GM18502 (cell line): Measurements from ENCODE around the gene CLIP1.
A peak's percentile ranks its signal among the peaks of the same experiment; 100 is the strongest.

Source experiments
- ATAC-seq: cut with Tn5 transposase; IDR thresholded peaks from one replicate; pipeline ENCODE4 v1.9.1; 2021; ENCODE audit warnings: mild to moderate bottlenecking; ENCODE audit not compliant: unreplicated experiment, poor library complexity

CLIP1 gene

GRCh38 chr12:122323311-122324019, 99.0 kb downstream of the CLIP1 start:
- ATAC-seq, result no peak

- ATAC-seq, result no peak
Observed at GRCh38 chr12:122322501-122322900, 100.0 kb downstream of the CLIP1 start.

GRCh38 chr12:122318607-122319605, 103.6 kb downstream of the CLIP1 start:
- ATAC-seq, result no peak

- no peak for ATAC-seq
Observed at GRCh38 chr12:122312926-122313325, 109.5 kb downstream of the CLIP1 start.

GRCh38 chr12:122311696-122312095, 110.8 kb downstream of the CLIP1 start:
- no peak for ATAC-seq

GRCh38 chr12:122310626-122311333, 111.7 kb downstream of the CLIP1 start:
- no peak for ATAC-seq

- no peak for ATAC-seq
Observed at GRCh38 chr12:122309564-122310121, 112.8 kb downstream of the CLIP1 start.

DNA sequence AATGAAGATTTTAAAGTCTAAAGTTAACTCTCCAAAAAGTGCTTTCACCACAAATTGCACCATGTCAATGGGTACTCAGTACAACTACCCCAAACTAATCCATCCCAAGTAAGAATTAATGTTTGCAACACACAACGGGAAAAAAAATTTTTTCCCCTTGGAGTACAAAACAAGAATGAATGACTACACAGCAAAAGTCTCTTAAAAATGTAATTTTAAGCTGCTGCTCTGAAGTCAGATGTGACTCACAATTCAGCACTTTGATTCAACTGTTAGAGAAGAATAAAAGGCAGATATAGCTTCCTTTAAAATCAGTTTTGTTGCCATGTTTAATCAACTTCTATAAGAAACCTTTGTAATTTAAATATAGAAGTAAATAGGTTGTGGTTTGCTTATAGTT, 113.7 kb downstream of the CLIP1 start:
- no peak for ATAC-seq

- no peak for ATAC-seq
Observed at GRCh38 chr12:122306407-122306806, 116.1 kb downstream of the CLIP1 start.

GRCh38 chr12:122304924-122305323, 117.5 kb downstream of the CLIP1 start:
- ATAC-seq, result no peak

DNA sequence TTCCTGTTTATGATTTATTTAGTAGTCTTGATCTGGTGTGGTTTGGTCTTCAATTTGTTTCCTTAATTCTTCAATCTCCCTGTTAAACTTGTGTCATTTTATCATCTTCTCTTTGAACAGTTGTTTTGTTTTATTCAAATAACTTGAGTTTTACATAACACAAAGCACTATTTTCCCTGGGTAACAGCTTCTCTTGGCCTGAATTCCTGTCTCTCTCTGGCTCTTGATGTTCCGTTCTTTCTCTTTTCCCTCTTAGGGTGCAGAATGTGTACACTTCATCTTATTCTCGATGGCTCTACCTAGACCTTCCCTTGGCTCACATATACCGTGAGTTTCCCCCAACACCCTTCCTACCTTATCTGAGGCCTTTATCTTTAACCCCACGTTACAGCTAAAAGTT, 119.4 kb downstream of the CLIP1 start:
- no peak for ATAC-seq

DNA sequence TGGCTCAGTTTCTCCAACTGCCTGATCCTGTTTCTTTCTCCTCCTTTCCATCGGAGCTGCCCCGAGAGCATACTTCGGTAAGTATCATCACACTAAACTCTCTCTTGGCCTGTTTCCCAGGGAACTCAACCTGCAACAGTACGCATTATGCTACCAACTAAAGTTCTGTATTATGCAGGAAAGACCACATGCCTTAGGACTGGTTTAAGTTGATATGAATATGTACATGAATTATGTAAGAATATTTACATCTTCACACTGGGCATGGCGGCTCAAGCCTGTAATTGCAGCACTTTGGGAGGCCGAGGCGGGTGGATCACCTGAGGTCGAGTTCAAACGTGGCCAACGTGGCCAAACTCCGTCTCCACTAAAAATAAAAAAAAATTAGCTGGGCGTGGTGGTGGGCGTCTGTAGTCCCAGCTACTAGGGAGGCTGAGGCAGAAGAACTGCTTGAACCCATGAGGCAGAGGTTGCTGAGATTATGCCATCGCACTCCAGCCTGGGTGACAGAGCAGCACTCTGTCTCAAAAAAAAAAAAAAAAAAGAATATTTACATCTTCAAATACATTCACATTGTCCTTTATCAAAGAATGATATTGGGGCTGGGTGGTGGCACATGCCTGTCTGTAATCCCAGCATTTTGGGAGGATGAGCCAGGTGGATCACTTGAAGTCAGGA, 124.3 kb downstream of the CLIP1 start:
- ATAC-seq, result no peak

GRCh38 chr12:122297494-122297893, 125.0 kb downstream of the CLIP1 start:
- no peak for ATAC-seq

GRCh38 chr12:122295877-122296276, 126.6 kb downstream of the CLIP1 start:
- ATAC-seq, result no peak

DNA sequence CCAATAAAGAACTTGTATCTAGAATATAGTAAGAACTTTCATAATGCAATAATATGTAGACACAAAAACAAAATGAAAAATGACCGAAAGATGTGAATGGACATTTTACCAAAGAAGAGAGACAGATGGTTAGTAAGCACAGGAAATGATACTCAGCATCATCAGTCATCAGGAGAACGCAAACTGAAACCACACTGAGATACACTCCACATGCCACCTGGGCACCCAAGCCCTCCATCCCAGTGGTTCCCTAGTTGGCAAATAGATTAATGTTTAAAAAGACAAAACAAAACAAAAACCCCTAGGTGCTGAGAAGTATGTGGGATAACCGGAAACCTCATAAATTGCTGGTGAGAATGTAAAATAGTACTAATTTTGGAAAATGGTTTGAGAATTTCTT, 129.4 kb downstream of the CLIP1 start:
- peak; percentile 48 for ATAC-seq

DNA sequence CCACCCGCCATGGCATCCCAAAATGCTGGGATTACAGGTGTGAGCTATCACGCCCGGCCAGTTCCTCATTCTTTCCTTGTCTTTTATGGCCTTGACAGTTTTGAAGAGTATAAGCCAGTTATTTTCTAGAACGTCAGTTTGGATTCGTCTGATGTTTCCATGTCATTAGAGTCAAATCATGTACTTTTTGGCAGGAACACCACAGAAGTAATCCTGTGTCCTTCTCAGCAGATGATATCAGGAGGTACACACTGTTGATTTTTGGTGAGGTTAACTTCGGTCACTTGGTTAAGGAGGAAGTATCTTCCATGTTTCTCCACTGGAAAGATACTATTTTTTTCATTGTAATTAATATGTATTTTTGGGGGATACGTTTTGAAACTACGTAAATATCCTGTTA, 131.0 kb downstream of the CLIP1 start:
- ATAC-seq, result no peak

GRCh38 chr12:122283680-122284079, 138.8 kb downstream of the CLIP1 start:
- no peak for ATAC-seq

DNA sequence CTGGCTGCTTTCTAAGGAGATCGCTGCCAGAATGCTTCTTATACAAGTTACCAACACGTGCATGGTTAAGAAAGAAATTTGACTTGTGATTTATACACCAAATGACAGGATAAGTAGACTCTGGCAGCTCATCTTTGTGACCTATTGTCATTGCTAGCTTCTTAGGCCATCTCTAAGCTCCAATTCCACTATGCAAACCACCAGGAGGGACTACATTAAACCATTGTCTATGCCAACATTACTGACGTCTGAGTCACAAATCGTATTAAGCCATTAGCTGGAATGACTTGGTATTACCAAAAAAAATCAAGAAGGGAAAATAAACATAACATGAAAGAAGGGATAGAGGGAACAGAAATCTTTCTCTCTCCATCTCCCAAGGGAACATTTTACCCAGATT, 140.4 kb downstream of the CLIP1 start:
- ATAC-seq, result no peak

GRCh38 chr12:122276242-122276641, 146.2 kb downstream of the CLIP1 start:
- ATAC-seq, result no peak

DNA sequence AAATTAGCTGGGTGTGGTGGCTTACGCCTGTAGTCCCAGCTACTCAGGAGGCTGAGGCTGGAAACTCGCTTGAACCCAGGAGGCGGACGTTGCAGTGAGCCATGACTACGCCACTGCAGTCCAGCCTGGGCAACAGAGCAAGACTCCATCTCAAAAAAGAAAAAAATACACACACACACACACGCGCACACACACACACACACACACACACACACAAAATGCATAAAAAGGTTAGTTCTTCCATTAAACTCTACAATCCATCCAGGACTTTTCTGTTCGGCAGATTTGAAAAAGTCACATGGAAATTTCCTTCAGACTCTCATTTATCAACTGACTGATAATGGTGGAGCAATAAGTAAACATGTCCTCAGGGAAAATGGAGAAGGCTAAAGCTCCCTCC, 147.0 kb downstream of the CLIP1 start:
- no peak for ATAC-seq
